Hepatocyte (in vitro differentiated cells): ENCODE results near the gene SLC12A7. TPM values are rescaled to one million over a fixed set of nuclear protein-coding genes. Genes with fewer than 3 reads are reported as not detected.

ENCODE experiments used
- DNase-seq: peaks from one replicate; pipeline ENCODE4 v3.0.0-alpha.2; 2016; ENCODE audit warnings: low spot score
- H2AFZ ChIP-seq: fragments of 200-600 bp; sonication (generic); 2 replicates; pipeline ENCODE4 v1.6.0; 2016; ENCODE audit warnings: antibody characterized with exemption, mild to moderate bottlenecking
- H3K27ac ChIP-seq: fragments of 200-600 bp; sonication (generic); 2 replicates; pipeline ENCODE4 v1.5.1; 2016; ENCODE audit warnings: mild to moderate bottlenecking
- H3K27me3 ChIP-seq: fragments of 200-600 bp; sonication (generic); 2 replicates; pipeline ENCODE4 v1.6.1; 2016
- H3K36me3 ChIP-seq: fragments of 200-600 bp; sonication (generic); replicated peaks from 2 replicates; pipeline ENCODE4 v1.5.1; 2016; ENCODE audit warnings: low read depth; ENCODE audit not compliant: insufficient read depth
- H3K4me1 ChIP-seq: fragments of 200-600 bp; sonication (generic); 2 replicates; pipeline ENCODE4 v1.5.1; 2016; ENCODE audit warnings: mild to moderate bottlenecking, moderate library complexity; ENCODE audit not compliant: insufficient read depth
- H3K4me2 ChIP-seq: fragments of 200-600 bp; sonication (generic); 2 replicates; pipeline ENCODE4 v1.6.0; 2016
- H3K4me3 ChIP-seq: fragments of 200-600 bp; sonication (generic); 2 replicates; pipeline ENCODE4 v1.5.1; 2016; ENCODE audit warnings: mild to moderate bottlenecking
- H3K79me2 ChIP-seq: fragments of 200-600 bp; sonication (generic); 2 replicates; pipeline ENCODE4 v1.6.0; 2017; ENCODE audit warnings: mild to moderate bottlenecking
- H3K9me2 ChIP-seq: fragments of 200-600 bp; sonication (generic); replicated peaks from 2 replicates; pipeline ENCODE4 v1.6.0; 2017; ENCODE audit warnings: mild to moderate bottlenecking; ENCODE audit not compliant: insufficient read depth
- H3K9me3 ChIP-seq: fragments of 200-600 bp; sonication (generic); 2 replicates; pipeline ENCODE4 v1.5.1; 2016; ENCODE audit warnings: low read depth, mild to moderate bottlenecking
- H4K20me1 ChIP-seq: fragments of 200-600 bp; sonication (generic); 2 replicates; pipeline ENCODE4 v1.6.0; 2016; ENCODE audit warnings: mild to moderate bottlenecking; ENCODE audit not compliant: insufficient read depth, poor library complexity, severe bottlenecking
- EZH2 ChIP-seq: fragments of 200-600 bp; sonication (generic); IDR thresholded peaks from 2 replicates; pipeline ENCODE4 v1.6.1; 2016; ENCODE audit warnings: antibody characterized with exemption, mild to moderate bottlenecking, borderline replicate concordance
- EZH2phosphoT487 ChIP-seq: fragments of 200-600 bp; sonication (generic); IDR thresholded peaks from one replicate; pipeline ENCODE4 v1.6.1; 2018; ENCODE audit warnings: antibody characterized with exemption, mild to moderate bottlenecking, low read depth, moderate library complexity; ENCODE audit not compliant: unreplicated experiment, severe bottlenecking
- WGBS: methylation state at CpG from one replicate; pipeline ENCODE4 v1.1.6; 2016; ENCODE audit warnings: low lambda C conversion rate; ENCODE audit errors: missing lambda C conversion rate; 5-methylcytosine and 5-hydroxymethylcytosine counted together
- polyA plus RNA-seq: library from polyadenylated mRNA; unstranded; fragments of >200 nt; fragmentation: Nextera tagmentation; extraction: Ambion mirVana; gene quantifications from 2 replicates; pipeline ENCODE4 v1.2.1, GENCODE V29; 2016
- total RNA-seq: library from RNA; depleted of rRNA; stranded (reverse); fragments of >200 nt; gene quantifications from 2 replicates; pipeline ENCODE4 v1.2.3, GENCODE V29; 2014
- TF ChIP-seq, protein P1 (sequence below): fragments of 200-600 bp; sonication (generic); IDR thresholded peaks from 2 replicates; pipeline ENCODE4 v1.5.1; 2016; ENCODE audit warnings: antibody characterized with exemption, mild to moderate bottlenecking; ENCODE audit not compliant: poor library complexity

Gene SLC12A7
- total and polyA plus RNA-seq, 2 experiments from 2014 or later: 30.2 to 34.3 TPM

DNA sequence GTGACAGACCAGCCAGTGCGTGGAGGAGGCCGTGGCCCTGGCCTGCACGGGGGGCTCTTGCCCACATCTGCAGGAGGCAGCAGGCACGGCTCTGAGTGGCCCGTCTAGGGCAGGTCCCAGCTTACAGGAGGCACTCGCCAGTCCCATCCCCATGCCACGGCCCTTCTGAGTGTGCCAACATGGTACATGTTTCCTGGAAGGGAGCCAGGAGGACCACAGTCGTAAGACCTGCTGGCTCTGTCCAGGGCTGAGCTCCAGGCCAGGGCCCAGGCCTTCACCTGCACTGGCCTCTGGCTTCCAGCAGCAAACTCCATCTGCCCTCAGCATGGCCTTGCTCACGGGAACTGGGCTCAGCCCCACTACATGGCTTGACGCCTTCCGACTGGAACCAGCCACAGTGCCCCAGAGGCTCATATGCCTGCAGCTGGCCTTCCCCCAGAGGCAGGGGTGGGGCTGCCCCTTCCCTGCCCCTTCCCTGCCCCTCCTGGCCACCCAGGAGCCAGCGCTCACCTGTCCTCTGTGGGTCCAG is 99.5 kb downstream of the SLC12A7 start:
- 93% methylated on average over 12 of the region's 12 CpGs for WGBS
- Histone ChIP-seq H3K79me2 (no peaks in the 10 kb centered on the region), H4K20me1 (no peaks in the 10 kb centered on the region), H3K9me3 (no peaks in the 10 kb centered on the region), H3K9me2 (no peaks in the 10 kb centered on the region), H3K4me1 (peaks cover 12% of the 10 kb centered on the region), H3K4me2 (no peak overlapping the region), H3K36me3 (no peaks in the 10 kb centered on the region), H3K4me3 (no peak overlapping the region), H3K27ac (no peak overlapping the region), H2AFZ (no peak overlapping the region), H3K27me3 (peaks cover 16% of the 10 kb centered on the region)
- DNase-seq: no peak
- TF ChIP-seq, protein P1, sequence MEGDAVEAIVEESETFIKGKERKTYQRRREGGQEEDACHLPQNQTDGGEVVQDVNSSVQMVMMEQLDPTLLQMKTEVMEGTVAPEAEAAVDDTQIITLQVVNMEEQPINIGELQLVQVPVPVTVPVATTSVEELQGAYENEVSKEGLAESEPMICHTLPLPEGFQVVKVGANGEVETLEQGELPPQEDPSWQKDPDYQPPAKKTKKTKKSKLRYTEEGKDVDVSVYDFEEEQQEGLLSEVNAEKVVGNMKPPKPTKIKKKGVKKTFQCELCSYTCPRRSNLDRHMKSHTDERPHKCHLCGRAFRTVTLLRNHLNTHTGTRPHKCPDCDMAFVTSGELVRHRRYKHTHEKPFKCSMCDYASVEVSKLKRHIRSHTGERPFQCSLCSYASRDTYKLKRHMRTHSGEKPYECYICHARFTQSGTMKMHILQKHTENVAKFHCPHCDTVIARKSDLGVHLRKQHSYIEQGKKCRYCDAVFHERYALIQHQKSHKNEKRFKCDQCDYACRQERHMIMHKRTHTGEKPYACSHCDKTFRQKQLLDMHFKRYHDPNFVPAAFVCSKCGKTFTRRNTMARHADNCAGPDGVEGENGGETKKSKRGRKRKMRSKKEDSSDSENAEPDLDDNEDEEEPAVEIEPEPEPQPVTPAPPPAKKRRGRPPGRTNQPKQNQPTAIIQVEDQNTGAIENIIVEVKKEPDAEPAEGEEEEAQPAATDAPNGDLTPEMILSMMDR: no peak
- TF ChIP-seq EZH2 (no peak), EZH2phosphoT487 (no peak)

DNA sequence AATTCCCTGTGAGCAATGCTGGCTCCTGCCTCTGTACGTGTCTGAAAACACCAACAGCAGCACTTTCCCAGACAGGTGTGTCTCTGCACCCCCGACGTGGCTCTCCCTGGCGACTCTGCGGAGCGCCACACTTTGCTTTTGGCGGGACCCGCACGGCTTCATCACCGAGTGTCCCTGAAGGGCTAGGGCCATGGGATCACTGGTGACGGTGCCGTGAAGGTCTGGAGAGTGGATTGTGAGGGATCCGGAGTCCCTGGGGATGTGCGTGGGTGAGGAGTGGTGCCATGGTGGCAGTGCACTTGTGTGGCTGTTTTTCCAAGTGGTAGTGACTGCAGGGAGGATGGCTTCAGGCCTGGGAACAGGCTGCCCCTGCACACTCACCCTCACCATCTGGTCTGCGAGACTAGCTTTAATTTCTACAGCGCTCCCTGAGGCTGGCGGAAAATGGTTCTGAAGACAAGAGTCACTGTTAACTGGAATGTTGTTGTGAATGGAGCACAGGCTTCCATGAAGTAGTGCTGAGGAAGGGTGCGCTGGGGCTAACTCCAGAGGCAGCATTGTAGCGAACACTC is 100.0 kb downstream of the SLC12A7 start:
- no peak overlapping the region for H3K4me3 ChIP-seq
- H3K9me2 ChIP-seq: no peaks in the 10 kb centered on the region
- H3K36me3 ChIP-seq: no peaks in the 10 kb centered on the region
- TF ChIP-seq EZH2phosphoT487: no peak
- no peaks in the 10 kb centered on the region for H3K9me3 ChIP-seq
- no peaks in the 10 kb centered on the region for H4K20me1 ChIP-seq
- no peak for DNase-seq
- H3K4me1 ChIP-seq: peaks cover 12% of the 10 kb centered on the region
- no peaks in the 10 kb centered on the region for H3K79me2 ChIP-seq
- no peak overlapping the region for H3K4me2 ChIP-seq
- H2AFZ ChIP-seq: no peak overlapping the region
- H3K27me3 ChIP-seq: peaks cover 16% of the 10 kb centered on the region
- WGBS: 90% methylated on average over 19 of the region's 19 CpGs
- H3K27ac ChIP-seq: no peak overlapping the region

DNA sequence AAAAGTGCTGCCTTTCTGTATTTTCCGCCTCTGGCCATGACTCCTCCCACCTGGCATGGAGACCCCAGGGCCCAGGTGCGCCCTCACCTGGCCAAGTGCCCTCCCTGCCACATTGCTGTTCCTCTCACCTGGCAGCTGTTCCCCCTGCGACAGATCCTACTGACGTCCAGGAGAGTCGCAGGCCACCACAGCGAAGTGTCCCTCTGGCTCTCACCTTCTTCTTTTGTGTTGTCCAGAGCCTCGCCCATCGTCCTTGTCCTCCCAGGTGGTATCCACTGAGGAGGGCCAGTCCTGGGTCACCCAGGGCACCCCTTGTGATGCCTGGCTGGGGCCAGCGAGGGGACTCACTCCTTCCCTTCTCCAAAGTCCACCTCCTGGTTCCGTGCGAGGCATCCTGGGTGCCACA is 100.6 kb downstream of the SLC12A7 start:
- Histone ChIP-seq H3K27ac (no peak overlapping the region), H2AFZ (no peak overlapping the region), H3K4me3 (no peak overlapping the region), H3K4me1 (peaks cover 12% of the 10 kb centered on the region), H3K9me3 (no peaks in the 10 kb centered on the region), H3K9me2 (no peaks in the 10 kb centered on the region), H3K4me2 (no peak overlapping the region), H3K79me2 (no peaks in the 10 kb centered on the region), H3K36me3 (no peaks in the 10 kb centered on the region), H3K27me3 (peaks cover 16% of the 10 kb centered on the region), H4K20me1 (no peaks in the 10 kb centered on the region)
- TF ChIP-seq EZH2 (no peak), EZH2phosphoT487 (no peak)
- TF ChIP-seq, protein P1: peak; percentile 43
- peak; percentile 63 for DNase-seq
- WGBS: 72% methylated on average over 11 of the region's 11 CpGs

DNA sequence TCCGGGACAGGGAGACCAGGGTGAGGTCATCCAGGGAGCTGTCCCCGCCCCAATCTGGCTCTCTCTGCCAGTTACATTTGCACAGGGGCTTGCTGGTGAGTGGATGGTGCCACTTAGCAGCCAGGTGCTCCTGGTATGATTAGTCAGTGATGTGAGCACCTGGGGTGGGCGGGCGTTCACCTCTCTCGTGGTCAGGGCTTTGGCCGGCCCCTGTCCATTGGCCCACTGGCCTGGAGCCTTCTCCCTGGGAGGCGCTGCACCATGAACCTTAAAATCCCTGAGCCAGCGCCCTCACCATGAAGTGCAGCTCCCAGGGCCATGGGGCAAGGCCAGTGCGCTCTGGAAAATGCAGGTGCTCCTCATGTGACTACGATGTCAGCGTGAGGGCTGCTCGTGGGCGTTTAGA is 101.2 kb downstream of the SLC12A7 start:
- H3K27me3 ChIP-seq: peaks cover 18% of the 10 kb centered on the region
- no peak for DNase-seq
- H2AFZ ChIP-seq: no peak overlapping the region

More for the DNA sequence above, 101.2 kb downstream of the SLC12A7 start:
- H3K4me1 ChIP-seq: peaks cover 12% of the 10 kb centered on the region
- H3K4me2 ChIP-seq: peak overlapping the region; percentile 96
- no peaks in the 10 kb centered on the region for H3K9me3 ChIP-seq
- no peaks in the 10 kb centered on the region for H4K20me1 ChIP-seq
- H3K79me2 ChIP-seq: no peaks in the 10 kb centered on the region
- no peaks in the 10 kb centered on the region for H3K9me2 ChIP-seq
- H3K36me3 ChIP-seq: no peaks in the 10 kb centered on the region
- no peak overlapping the region for H3K4me3 ChIP-seq
- 69% methylated on average over 13 of the region's 13 CpGs for whole genome bisulfite sequencing
- TF ChIP-seq EZH2 (no peak), EZH2phosphoT487 (no peak)
- TF ChIP-seq, protein P1: no peak
- no peak overlapping the region for H3K27ac ChIP-seq
